SK-N-SH treated with all-trans-retinoic acid at 6 μM for 48 hours (cell line): Measurements from ENCODE around the gene DGKI.

Experiments
- ATAC-seq: fragments of 200-7000 bp; cut with Tn5 transposase; 3 replicates; pipeline ENCODE4 v1.9.1; 2020; ENCODE audit warnings: mild to moderate bottlenecking, moderate library complexity
- CSDC2 ChIP-seq: fragments of 250-450 bp; sonication (Bioruptor Pico); IDR thresholded peaks from 2 replicates; pipeline ENCODE4 v1.5.0; 2020; ENCODE audit warnings: mild to moderate bottlenecking, moderate library complexity
- CSRNP3 ChIP-seq: fragments of 250-450 bp; sonication (Bioruptor Pico); IDR thresholded peaks from 2 replicates; pipeline ENCODE4 v1.5.1; 2021; ENCODE audit warnings: mild to moderate bottlenecking, moderate library complexity
- ESRRG ChIP-seq: fragments of 250-450 bp; sonication (Bioruptor Pico); IDR thresholded peaks from 2 replicates; pipeline ENCODE4 v1.6.1; 2021; ENCODE audit warnings: mild to moderate bottlenecking
- ISL1 ChIP-seq: fragments of 250-450 bp; sonication (Bioruptor Pico); IDR thresholded peaks from 2 replicates; pipeline ENCODE4 v2.1.2; 2022; ENCODE audit warnings: mild to moderate bottlenecking, moderate library complexity
- RARB ChIP-seq: fragments of 250-450 bp; sonication (Bioruptor Pico); IDR thresholded peaks from 2 replicates; pipeline ENCODE4 v1.8.0; 2021; ENCODE audit warnings: mild to moderate bottlenecking, moderate library complexity
- SNAI2 ChIP-seq: fragments of 250-450 bp; sonication (Bioruptor Pico); IDR thresholded peaks from 2 replicates; pipeline ENCODE4 v1.5.0; 2020; ENCODE audit warnings: mild to moderate bottlenecking, moderate library complexity
- TCF4 ChIP-seq: fragments of 250-450 bp; sonication (Bioruptor Pico); IDR thresholded peaks from 2 replicates; pipeline ENCODE4 v1.8.0; 2021; ENCODE audit warnings: mild to moderate bottlenecking, moderate library complexity, borderline replicate concordance
- TOX ChIP-seq: fragments of 250-450 bp; sonication (Bioruptor Pico); IDR thresholded peaks from 2 replicates; pipeline ENCODE4 v1.8.0; 2021; ENCODE audit warnings: mild to moderate bottlenecking, moderate library complexity, borderline replicate concordance
- ZC3H10 ChIP-seq: fragments of 250-450 bp; sonication (Bioruptor Pico); IDR thresholded peaks from 2 replicates; pipeline ENCODE4 v1.5.1; 2021; ENCODE audit warnings: mild to moderate bottlenecking, moderate library complexity
- ZFP3 ChIP-seq: fragments of 250-450 bp; sonication (Bioruptor Pico); IDR thresholded peaks from 2 replicates; pipeline ENCODE4 v1.5.0; 2020; ENCODE audit warnings: mild to moderate bottlenecking, moderate library complexity
- ZFP30 ChIP-seq: fragments of 450-650 bp; formaldehyde crosslinking; IDR thresholded peaks from 2 replicates; pipeline ENCODE4 v1.5.0; 2022; ENCODE audit warnings: mild to moderate bottlenecking, moderate library complexity
- ZNF565 ChIP-seq: fragments of 450-650 bp; formaldehyde crosslinking; conservative IDR thresholded peaks from 2 replicates; pipeline ENCODE4 v1.5.0; 2020; ENCODE audit warnings: low read depth, mild to moderate bottlenecking, moderate library complexity
- ZNF70 ChIP-seq: fragments of 450-650 bp; formaldehyde crosslinking; IDR thresholded peaks from 2 replicates; pipeline ENCODE4 v1.5.0; 2020; ENCODE audit warnings: mild to moderate bottlenecking, moderate library complexity
- ZNF8 ChIP-seq: fragments of 450-650 bp; formaldehyde crosslinking; IDR thresholded peaks from 2 replicates; pipeline ENCODE4 v1.5.0; 2020; ENCODE audit warnings: mild to moderate bottlenecking, moderate library complexity
- TF ChIP-seq, protein P1 (sequence below): fragments of 250-450 bp; sonication (Bioruptor Pico); IDR thresholded peaks from 2 replicates; pipeline ENCODE4 v1.5.0; 2020; ENCODE audit warnings: mild to moderate bottlenecking, moderate library complexity
- TF ChIP-seq, protein P2 (sequence below): fragments of 250-450 bp; sonication (Bioruptor Pico); IDR thresholded peaks from 2 replicates; pipeline ENCODE4 v1.8.0; 2021; ENCODE audit warnings: low read depth, mild to moderate bottlenecking, moderate library complexity, borderline replicate concordance
- TF ChIP-seq, protein P3 (sequence below): fragments of 250-450 bp; sonication (Bioruptor Pico); IDR thresholded peaks from 2 replicates; pipeline ENCODE4 v1.5.1; 2020; ENCODE audit warnings: low read depth, mild to moderate bottlenecking, moderate library complexity
- TF ChIP-seq, protein P4 (sequence below): fragments of 250-450 bp; sonication (Bioruptor Pico); IDR thresholded peaks from 2 replicates; pipeline ENCODE4 v1.8.0; 2020; ENCODE audit warnings: mild to moderate bottlenecking, moderate library complexity, borderline replicate concordance

Gene DGKI

GRCh38 chr7:137609500-137609899 is 237.3 kb downstream of the DGKI start:
- ATAC-seq = no peak
- TF ChIP-seq ZNF565 (CRISPR knock-in tag) = no peak
- no peak for TF ChIP-seq ESRRG (CRISPR knock-in tag)
- TF ChIP-seq CSDC2 = no peak
- TF ChIP-seq SNAI2 (CRISPR knock-in tag) = no peak
- no peak for TF ChIP-seq ZNF70 (CRISPR knock-in tag)
- TF ChIP-seq, protein P1, sequence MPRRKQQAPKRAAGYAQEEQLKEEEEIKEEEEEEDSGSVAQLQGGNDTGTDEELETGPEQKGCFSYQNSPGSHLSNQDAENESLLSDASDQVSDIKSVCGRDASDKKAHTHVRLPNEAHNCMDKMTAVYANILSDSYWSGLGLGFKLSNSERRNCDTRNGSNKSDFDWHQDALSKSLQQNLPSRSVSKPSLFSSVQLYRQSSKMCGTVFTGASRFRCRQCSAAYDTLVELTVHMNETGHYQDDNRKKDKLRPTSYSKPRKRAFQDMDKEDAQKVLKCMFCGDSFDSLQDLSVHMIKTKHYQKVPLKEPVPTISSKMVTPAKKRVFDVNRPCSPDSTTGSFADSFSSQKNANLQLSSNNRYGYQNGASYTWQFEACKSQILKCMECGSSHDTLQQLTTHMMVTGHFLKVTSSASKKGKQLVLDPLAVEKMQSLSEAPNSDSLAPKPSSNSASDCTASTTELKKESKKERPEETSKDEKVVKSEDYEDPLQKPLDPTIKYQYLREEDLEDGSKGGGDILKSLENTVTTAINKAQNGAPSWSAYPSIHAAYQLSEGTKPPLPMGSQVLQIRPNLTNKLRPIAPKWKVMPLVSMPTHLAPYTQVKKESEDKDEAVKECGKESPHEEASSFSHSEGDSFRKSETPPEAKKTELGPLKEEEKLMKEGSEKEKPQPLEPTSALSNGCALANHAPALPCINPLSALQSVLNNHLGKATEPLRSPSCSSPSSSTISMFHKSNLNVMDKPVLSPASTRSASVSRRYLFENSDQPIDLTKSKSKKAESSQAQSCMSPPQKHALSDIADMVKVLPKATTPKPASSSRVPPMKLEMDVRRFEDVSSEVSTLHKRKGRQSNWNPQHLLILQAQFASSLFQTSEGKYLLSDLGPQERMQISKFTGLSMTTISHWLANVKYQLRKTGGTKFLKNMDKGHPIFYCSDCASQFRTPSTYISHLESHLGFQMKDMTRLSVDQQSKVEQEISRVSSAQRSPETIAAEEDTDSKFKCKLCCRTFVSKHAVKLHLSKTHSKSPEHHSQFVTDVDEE (CRISPR knock-in tag) = no peak
- TF ChIP-seq, protein P2, sequence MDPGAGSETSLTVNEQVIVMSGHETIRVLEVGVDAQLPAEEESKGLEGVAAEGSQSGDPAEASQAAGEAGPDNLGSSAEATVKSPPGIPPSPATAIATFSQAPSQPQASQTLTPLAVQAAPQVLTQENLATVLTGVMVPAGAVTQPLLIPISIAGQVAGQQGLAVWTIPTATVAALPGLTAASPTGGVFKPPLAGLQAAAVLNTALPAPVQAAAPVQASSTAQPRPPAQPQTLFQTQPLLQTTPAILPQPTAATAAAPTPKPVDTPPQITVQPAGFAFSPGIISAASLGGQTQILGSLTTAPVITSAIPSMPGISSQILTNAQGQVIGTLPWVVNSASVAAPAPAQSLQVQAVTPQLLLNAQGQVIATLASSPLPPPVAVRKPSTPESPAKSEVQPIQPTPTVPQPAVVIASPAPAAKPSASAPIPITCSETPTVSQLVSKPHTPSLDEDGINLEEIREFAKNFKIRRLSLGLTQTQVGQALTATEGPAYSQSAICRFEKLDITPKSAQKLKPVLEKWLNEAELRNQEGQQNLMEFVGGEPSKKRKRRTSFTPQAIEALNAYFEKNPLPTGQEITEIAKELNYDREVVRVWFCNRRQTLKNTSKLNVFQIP (CRISPR knock-in tag) = no peak
- TF ChIP-seq ZFP30 (CRISPR knock-in tag) = no peak
- TF ChIP-seq TOX (CRISPR knock-in tag) = no peak
- no peak for TF ChIP-seq ZC3H10
- TF ChIP-seq, protein P3, sequence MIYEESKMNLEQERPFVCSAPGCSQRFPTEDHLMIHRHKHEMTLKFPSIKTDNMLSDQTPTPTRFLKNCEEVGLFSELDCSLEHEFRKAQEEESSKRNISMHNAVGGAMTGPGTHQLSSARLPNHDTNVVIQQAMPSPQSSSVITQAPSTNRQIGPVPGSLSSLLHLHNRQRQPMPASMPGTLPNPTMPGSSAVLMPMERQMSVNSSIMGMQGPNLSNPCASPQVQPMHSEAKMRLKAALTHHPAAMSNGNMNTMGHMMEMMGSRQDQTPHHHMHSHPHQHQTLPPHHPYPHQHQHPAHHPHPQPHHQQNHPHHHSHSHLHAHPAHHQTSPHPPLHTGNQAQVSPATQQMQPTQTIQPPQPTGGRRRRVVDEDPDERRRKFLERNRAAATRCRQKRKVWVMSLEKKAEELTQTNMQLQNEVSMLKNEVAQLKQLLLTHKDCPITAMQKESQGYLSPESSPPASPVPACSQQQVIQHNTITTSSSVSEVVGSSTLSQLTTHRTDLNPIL (CRISPR knock-in tag) = no peak

DNA sequence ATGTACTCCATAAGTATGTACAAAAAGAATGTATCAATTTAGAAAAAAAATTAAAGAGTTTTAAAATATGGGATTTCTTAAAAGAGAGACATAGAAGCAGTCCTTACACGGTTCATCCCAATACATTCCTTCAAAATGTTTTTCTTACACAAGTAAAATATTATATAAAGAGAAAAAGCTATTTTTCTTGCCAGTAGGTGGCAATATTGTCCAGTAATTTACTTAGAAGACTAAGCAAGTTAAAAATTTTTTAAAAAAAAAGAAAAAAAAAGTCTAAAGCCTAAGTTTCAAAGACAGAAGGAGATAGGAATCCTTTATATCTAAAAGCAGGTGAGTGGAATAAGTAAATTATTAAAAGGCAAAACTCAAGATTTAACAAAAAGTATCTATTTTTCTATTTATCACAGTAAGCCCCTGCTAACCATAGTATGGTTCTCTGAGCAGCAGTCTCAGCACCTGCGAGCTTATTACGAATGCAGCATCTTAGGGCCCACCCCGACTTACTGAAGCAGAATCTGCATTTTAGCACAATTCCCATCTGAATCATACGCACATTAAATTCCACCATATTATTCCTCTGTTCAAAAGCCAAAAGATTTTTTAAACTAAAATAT is 240.6 kb downstream of the DGKI start:
- peak; percentile 74; the same call in 2 of the 3 replicates for ATAC-seq

More for the DNA sequence above, 240.6 kb downstream of the DGKI start:
- TF ChIP-seq TCF4 (CRISPR knock-in tag) (no peak), ISL1 (CRISPR knock-in tag) (no peak), RARB (CRISPR knock-in tag) (no peak), CSRNP3 (CRISPR knock-in tag) (no peak), ZFP3 (CRISPR knock-in tag) (no peak), ZNF70 (CRISPR knock-in tag) (no peak), ZNF8 (CRISPR knock-in tag) (no peak), ESRRG (CRISPR knock-in tag) (no peak)
- TF ChIP-seq, protein P4, sequence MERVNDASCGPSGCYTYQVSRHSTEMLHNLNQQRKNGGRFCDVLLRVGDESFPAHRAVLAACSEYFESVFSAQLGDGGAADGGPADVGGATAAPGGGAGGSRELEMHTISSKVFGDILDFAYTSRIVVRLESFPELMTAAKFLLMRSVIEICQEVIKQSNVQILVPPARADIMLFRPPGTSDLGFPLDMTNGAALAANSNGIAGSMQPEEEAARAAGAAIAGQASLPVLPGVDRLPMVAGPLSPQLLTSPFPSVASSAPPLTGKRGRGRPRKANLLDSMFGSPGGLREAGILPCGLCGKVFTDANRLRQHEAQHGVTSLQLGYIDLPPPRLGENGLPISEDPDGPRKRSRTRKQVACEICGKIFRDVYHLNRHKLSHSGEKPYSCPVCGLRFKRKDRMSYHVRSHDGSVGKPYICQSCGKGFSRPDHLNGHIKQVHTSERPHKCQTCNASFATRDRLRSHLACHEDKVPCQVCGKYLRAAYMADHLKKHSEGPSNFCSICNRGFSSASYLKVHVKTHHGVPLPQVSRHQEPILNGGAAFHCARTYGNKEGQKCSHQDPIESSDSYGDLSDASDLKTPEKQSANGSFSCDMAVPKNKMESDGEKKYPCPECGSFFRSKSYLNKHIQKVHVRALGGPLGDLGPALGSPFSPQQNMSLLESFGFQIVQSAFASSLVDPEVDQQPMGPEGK (CRISPR knock-in tag) = no peak
- TF ChIP-seq, protein P2 (CRISPR knock-in tag) = no peak
- TF ChIP-seq, protein P1 (CRISPR knock-in tag) = no peak
